Mesothelial cell of epicardium (in vitro differentiated cells): Measurements from ENCODE around the gene TRPM3. TPM values are rescaled to one million over a fixed set of nuclear protein-coding genes. Genes with fewer than 3 reads are reported as not detected.

ENCODE experiments used
- DNase-seq, 2 experiments: peaks; one replicate each; pipeline ENCODE4 v3.0.0; 2021; ENCODE audit warnings: low spot score in 2 of 2; ENCODE audit not compliant: unreplicated experiment in 2 of 2
- H3K27ac Mint-ChIP-seq: 2 replicates; pipeline ENCODE4 v1.8.0; 2021; ENCODE audit warnings: mixed read lengths
- H3K27me3 Mint-ChIP-seq: 2 replicates; pipeline ENCODE4 v1.8.0; 2021; ENCODE audit warnings: low read depth, mixed read lengths
- H3K36me3 Mint-ChIP-seq: 2 replicates; pipeline ENCODE4 v1.8.0; 2021; ENCODE audit warnings: mixed read lengths
- H3K4me1 Mint-ChIP-seq: 2 replicates; pipeline ENCODE4 v1.8.0; 2021; ENCODE audit warnings: mixed read lengths
- H3K4me3 Mint-ChIP-seq: 2 replicates; pipeline ENCODE4 v1.8.0; 2021; ENCODE audit warnings: mild to moderate bottlenecking, moderate library complexity, mixed read lengths
- H3K9me3 Mint-ChIP-seq: 2 replicates; pipeline ENCODE4 v1.8.0; 2021; ENCODE audit warnings: mixed read lengths
- total RNA-seq: library from RNA; stranded (reverse); gene quantifications from 3 replicates; pipeline ENCODE4 v1.2.1, GENCODE V29; 2021
- TF ChIP-seq, protein P1 (sequence below): fragments of 200-600 bp; sonication (generic); IDR thresholded peaks from one replicate; pipeline ENCODE4 v1.5.0; 2021; ENCODE audit warnings: antibody characterized with exemption; ENCODE audit not compliant: unreplicated experiment

Gene TRPM3
- total RNA-seq, 1 donor from 2014 or later, result 1.6 TPM

GRCh38 chr9:70609542-70610286 lies 511.7 kb downstream of the TRPM3 start:
- peaks cover 2% of the 10 kb centered on the region for H3K4me1 Mint-ChIP-seq
- no peaks in the 10 kb centered on the region for H3K27me3 Mint-ChIP-seq
- H3K27ac Mint-ChIP-seq, result no peak overlapping the region
- TF ChIP-seq, protein P1, sequence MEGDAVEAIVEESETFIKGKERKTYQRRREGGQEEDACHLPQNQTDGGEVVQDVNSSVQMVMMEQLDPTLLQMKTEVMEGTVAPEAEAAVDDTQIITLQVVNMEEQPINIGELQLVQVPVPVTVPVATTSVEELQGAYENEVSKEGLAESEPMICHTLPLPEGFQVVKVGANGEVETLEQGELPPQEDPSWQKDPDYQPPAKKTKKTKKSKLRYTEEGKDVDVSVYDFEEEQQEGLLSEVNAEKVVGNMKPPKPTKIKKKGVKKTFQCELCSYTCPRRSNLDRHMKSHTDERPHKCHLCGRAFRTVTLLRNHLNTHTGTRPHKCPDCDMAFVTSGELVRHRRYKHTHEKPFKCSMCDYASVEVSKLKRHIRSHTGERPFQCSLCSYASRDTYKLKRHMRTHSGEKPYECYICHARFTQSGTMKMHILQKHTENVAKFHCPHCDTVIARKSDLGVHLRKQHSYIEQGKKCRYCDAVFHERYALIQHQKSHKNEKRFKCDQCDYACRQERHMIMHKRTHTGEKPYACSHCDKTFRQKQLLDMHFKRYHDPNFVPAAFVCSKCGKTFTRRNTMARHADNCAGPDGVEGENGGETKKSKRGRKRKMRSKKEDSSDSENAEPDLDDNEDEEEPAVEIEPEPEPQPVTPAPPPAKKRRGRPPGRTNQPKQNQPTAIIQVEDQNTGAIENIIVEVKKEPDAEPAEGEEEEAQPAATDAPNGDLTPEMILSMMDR, result no peak
- no peak for DNase-seq
- H3K36me3 Mint-ChIP-seq, result no peaks in the 10 kb centered on the region
- no peak overlapping the region for H3K4me3 Mint-ChIP-seq
- H3K9me3 Mint-ChIP-seq, result no peaks in the 10 kb centered on the region

- Mint-ChIP-seq H3K4me1 (peaks cover 2% of the 10 kb centered on the region), H3K27me3 (no peaks in the 10 kb centered on the region), H3K36me3 (no peaks in the 10 kb centered on the region), H3K9me3 (no peaks in the 10 kb centered on the region), H3K27ac (no peak overlapping the region), H3K4me3 (no peak overlapping the region)
- TF ChIP-seq, protein P1, result no peak
- no peak for DNase-seq
These were observed 512.4 kb downstream of the TRPM3 start for GRCh38 chr9:70609011-70609410.

DNA sequence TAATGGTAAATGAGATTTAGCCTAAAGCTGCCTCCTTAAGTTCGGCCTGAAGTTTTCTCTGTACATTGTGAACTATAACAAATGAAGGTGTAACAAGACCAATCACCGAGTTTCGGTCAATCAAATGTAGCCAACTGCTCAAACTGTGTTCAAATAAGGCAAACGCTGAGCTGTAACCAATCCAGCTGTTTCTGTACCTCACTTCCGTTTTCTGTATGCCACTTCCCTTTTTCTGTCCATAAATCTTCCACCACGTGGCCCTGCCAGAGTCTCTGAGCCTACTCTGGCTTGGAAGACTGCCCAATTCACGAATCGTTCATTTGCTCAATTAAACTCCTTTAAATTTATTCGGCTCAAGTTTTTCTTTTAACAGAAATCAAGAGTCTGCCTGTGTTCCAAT lies 513.5 kb downstream of the TRPM3 start:
- no peak overlapping the region for H3K4me3 Mint-ChIP-seq
- DNase-seq, result no peak
- H3K27me3 Mint-ChIP-seq, result no peaks in the 10 kb centered on the region
- TF ChIP-seq, protein P1, result no peak
- H3K36me3 Mint-ChIP-seq, result no peaks in the 10 kb centered on the region
- H3K27ac Mint-ChIP-seq, result no peak overlapping the region
- peaks cover 2% of the 10 kb centered on the region for H3K4me1 Mint-ChIP-seq
- H3K9me3 Mint-ChIP-seq, result no peaks in the 10 kb centered on the region

DNA sequence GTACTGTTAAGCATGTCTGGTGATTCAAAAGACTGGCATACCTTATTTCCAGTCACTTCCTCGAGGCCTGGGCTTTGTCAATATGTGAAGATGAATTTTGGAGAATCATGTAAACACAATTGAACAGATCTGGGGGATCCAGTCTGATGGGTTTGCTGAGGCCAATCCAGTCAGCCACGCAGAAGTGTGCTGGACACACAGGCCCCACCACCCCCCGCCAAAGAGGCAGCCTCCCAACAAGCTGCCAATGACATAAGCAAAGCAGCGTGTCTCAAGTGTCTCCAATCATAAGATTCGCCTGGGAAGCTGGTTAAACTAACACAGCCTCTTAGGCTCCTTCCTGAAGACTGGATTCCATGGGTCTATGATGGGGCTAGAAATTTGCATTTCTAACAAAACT lies 514.1 kb downstream of the TRPM3 start:
- no peaks in the 10 kb centered on the region for H3K27me3 Mint-ChIP-seq
- H3K4me3 Mint-ChIP-seq, result no peak overlapping the region
- no peaks in the 10 kb centered on the region for H3K36me3 Mint-ChIP-seq
- peaks cover 7% of the 10 kb centered on the region for H3K4me1 Mint-ChIP-seq
- no peak for DNase-seq
- TF ChIP-seq, protein P1, result no peak
- no peaks in the 10 kb centered on the region for H3K9me3 Mint-ChIP-seq
- no peak overlapping the region for H3K27ac Mint-ChIP-seq

DNA sequence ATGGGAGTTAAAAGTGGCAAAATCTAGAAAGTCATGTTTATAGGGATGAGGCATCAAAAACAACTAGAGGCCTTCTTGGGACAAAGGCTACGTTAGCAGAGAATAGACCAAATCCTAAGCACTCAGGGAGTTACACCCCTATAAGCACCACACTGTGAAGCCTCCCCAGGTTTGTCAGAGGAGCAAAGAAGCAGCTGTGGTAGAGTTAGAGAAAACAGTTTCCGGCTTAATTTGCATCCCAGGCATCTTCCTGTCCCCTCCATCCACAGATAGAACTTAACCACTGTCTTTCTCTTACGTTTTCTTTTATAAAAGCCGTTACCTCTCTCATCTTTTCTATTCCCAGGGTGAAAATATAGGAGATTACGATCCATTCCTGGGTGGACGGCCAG lies 518.4 kb downstream of the TRPM3 start:
- no peak for DNase-seq
- Mint-ChIP-seq H3K36me3 (no peaks in the 10 kb centered on the region), H3K4me3 (no peak overlapping the region), H3K4me1 (peaks cover 25% of the 10 kb centered on the region), H3K27me3 (no peaks in the 10 kb centered on the region), H3K9me3 (no peaks in the 10 kb centered on the region), H3K27ac (no peak overlapping the region)
- TF ChIP-seq, protein P1, result no peak
